ENCODE data around the gene AVPI1.
"Not testable (repeated sequence)": the region's sequence is repeated elsewhere in the genome, so short reads cannot be mapped to it uniquely, and the experiment has no call there.

The AVPI1 gene

GRCh38 chr10:97682042-97682441 lies 5.0 kb downstream of the AVPI1 start:
- DNase-seq, result no peak

DNA sequence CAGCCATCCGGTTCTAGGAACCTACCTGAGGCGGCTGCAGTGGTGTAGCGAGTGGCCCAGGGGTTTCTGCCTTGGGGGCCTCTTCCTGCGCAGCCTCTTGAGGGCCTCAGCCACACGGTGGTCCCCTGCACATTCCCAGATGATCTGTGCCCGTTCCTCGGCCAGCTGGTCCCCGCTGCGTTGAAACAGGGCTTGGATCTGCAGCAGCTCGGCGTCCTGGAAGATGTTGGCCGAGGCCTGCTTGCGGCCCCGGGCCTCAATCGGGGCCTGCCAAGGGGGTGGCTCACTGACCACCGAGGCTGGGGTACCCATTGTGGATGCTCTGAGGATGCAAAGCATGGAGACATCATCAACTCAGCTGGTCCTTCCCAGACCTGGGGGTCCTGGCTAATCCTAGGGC lies 7.4 kb downstream of the AVPI1 start:
- no peak for DNase-seq

- peak; percentile 8 for DNase-seq
These were observed 10.1 kb downstream of the AVPI1 start for GRCh38 chr10:97676770-97677581.

DNA sequence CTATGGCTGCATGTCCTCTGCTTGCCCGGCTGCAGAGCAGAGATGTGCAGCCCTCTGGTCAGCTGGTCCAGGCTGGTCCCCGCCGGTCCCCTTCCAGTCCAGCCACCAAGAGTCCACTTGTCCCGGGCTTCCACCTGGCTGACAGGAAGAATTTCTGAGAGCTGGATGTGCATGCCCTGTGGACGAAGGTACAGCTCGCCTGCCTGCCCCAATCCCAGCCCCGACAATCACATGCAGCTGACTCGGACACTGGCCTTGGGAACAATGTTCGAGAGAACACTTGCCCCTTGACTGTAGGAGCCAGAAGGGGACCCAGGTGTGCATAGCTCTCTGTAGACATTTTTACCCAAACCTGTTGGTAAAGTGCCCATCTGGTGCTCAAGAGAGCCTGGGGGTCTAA lies 11.8 kb downstream of the AVPI1 start:
- DNase-seq, result no peak

- DNase-seq, result no peak
These were observed 13.1 kb downstream of the AVPI1 start for GRCh38 chr10:97673736-97674525.

DNA sequence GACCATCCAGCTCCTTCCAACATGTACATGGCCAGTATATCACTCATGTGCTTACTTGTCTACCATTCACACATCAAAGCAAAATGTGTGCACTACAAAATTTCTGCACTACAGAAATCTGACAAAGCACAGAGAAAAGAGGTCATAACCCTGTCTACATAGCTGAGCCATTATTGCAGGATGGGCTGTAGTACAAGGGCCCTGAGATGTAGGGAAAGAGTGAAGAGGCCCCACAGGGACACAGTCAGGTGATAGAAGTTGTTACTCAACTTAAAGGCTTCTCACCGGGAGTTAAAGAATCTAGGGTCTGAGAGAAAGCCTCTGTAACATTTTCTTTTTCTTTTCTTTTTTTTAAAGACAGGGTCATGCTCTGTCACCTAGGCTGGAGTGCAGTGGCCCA lies 17.5 kb downstream of the AVPI1 start:
- DNase-seq, result no peak

- DNase-seq, result no peak
These were observed 19.6 kb downstream of the AVPI1 start for GRCh38 chr10:97667463-97667862.

DNA sequence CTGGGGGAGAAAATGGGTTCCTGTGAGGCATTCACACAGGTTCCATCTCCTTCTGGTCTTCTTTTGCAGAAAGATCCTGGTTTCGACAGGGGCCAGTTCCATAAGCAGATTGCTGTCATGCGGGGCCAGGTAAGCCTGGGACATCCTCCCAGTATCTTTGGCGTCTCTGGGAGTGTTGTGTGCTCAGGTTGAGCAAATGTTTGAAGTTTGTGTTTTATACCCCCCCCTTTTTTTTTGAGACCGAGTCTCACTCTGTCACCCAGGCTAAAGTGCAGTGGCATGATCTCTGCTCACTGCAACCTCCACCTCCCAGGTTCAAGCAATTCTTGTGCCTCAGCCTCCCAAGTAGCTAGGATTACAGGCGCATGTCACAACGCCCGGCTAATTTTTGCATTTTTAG lies 20.0 kb downstream of the AVPI1 start:
- DNase-seq, result no peak

DNA sequence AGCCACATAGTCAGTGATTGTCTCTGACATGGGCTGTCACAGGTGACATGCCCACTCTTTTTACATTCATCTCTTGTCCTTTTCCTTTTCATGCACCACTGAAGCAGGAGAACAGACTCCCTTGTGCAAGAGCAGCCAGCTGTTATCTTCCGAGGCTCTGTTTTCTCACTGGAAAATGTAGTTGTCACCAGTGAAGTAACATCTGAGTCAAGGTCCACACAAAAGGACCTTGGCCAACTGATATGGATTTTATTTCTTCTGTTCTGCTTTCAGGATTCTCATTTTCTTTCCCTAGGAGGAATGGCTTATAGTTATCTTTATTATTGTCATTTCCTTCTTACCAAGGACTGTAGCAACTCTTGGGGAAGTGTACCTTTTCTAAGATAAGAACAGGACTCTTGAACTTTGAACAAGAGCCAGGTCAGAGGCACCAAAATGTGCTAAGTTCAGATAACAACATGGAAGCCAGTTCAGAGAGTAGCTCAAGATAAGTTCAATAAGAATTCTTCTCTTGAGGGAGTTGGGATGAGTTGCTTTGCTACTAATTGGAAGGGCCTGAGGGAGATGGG lies 22.7 kb downstream of the AVPI1 start:
- no peak for DNase-seq

GRCh38 chr10:97659589-97659988 lies 27.5 kb downstream of the AVPI1 start:
- DNase-seq, result no peak

DNA sequence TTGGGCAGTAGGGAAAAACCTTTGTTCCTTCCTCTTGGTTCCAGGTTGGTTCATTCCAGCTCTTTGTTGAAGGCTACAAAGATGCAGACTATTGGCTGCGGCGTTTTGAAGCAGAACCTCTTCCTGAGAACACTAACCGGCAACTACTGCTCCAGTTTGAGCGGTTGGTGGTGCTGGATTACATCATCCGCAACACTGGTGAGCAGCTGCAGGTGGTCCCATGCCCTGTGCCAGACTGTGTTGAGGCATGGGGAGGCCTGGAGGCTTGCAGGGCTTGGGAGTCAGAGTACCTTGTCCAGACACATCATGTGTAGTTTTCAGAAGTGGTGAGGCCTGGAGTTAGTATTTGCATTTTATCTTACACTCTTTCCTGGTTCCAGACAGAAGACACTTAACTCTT lies 30.3 kb downstream of the AVPI1 start:
- no peak for DNase-seq

- no peak for DNase-seq
These were observed 35.3 kb downstream of the AVPI1 start for GRCh38 chr10:97651773-97652172.

DNA sequence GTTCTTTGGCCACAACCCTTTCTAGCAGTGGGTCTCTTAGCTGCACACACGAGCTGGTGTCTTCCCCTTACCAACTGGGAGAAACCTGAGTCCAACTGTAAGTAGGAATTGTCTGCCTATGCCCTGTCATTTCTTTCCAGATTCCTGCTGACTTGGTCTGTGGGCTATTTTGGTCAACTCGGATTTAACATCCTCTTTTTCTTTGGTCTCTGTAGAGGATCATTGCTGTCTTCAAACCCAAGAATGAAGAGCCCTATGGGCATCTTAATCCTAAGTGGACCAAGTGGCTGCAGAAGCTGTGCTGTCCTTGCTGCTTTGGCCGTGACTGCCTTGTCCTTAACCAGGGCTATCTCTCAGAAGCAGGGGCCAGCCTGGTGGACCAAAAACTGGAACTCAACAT lies 36.3 kb downstream of the AVPI1 start:
- DNase-seq, result no peak

DNA sequence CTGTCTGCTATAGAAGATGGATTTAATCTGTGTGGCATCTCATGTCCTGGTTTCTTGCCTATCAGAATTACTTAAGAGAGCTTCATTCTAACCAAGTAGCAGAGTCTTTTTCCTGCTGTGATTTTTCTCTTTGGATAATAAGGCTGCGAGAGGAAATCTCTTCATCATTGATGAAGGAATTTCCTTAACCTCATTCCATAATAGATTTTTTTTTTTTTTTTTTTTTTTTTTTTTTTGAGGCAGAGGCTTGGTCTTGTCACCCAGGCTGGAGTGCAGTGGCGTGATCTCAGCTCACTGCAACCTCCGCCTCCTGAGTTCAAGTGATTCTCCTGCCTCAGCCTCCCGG lies 37.7 kb downstream of the AVPI1 start:
- DNase-seq, result not testable (repeated sequence)

DNA sequence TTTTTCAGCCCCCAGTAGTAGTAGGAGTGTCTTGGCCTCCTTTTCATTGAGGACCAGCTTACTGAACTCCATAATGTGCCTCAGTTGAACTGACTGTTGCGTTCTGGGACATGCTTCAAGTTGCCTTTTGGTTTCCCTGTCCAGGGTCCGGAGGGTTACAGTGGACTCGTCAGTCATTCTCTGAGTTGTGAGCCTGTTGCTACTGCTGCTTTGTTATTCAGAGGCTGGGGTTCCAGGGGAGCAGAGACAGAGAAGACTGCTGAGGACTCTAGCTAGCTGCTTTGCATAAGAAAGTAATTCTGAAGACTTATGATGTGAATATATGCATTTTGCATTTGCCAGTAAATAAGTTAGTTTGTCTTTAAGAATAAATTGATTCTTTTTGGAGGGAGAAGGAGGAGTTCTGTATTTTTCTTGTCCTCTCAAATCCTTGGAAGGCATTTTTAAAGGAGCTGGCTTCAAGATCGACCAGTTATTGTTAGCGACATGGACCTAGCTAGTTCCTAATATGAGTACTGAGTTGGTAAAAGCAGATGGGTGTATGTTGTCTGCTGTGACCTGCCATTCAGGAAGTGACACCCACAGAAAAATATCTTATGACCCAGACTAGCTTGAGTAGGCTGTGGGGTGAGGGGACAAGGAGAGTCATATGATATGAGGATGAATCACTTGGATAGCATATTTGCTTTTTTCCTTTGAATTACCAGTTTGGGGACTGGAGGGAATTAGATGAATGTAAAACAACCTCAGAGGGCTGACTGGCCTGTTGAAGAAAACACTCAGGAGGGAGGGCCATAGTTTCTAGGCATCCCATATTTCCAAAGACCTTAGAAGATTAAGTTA lies 38.3 kb downstream of the AVPI1 start:
- no peak for DNase-seq

- DNase-seq, result no peak
These were observed 39.5 kb downstream of the AVPI1 start for GRCh38 chr10:97647556-97647955.

GRCh38 chr10:97644936-97645335 lies 42.1 kb downstream of the AVPI1 start:
- DNase-seq, result no peak

GRCh38 chr10:97643441-97643985 lies 43.5 kb downstream of the AVPI1 start:
- no peak for DNase-seq

DNA sequence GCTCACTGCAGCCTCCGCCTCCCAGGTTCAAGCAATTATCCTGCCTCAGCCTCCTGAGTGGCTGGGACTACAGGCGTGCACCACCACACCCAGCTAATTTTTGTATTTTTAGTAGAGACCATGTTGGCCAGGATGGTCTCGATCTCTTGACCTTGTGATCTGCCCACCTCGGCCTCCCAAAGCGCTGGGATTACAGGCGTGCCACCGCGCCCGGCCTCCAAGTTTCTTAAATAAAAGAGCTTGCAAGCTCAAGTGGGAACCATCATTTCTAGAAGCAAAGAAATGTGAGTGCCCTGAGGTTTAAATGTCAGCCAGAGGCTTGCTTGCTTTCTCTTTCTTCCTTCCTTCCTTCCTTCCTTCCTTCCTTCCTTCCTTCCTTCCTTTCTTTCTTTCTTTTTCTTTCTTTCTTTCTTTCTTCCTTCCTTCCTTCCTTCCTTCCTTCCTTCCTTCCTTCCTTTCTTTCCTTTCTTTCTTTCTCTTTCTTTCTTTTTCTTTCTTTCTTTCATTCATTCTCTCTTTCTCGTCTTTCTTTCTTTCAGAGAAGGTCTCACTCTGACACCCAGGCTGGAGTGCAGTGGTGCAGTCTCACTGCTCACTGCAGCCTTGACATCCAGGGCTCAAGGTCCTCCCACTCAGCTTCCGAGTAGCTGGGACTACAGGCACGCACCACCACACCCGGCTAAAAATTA lies 44.4 kb downstream of the AVPI1 start:
- DNase-seq, result not testable (repeated sequence)

DNA sequence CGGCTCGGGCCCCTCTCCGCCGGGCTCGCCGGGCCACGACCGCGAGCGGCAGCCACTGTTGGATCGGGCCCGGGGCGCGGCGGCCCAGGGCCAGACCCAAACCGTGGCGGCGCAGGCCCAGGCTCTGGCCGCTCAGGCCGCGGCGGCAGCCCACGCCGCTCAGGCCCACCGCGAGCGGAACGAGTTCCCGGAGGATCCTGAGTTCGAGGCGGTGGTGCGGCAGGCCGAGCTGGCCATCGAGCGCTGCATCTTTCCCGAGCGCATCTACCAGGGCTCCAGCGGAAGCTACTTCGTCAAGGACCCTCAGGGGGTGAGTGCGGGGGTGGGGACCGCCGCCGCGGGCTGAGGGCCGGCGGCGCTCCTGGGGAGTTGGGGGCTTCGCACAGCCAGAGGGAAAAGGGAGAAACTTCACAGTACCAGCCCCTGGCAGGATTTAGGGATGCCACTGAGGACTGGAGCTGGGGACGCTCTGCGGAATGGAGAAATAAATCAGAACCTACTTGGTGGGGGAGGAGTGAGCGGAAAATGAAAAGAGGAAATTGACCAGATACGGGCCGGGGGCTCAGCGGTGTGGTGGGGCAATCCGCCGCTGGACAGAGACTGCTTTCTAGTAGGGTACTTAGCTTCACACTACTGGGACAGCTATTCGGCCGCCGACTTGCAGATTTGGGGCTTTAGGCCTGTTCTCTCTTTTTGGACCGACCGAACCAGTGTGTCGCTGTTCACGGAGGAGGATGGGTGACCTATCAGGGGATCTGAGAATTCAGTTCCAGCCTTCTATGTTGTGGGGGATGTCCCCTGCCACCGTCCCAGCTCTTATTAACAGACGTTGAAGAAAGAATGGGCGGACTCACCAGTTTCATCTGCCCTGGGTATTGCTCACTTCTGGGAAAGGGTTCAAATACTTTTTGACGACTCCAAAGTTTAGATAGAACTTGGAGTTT lies 45.9 kb downstream of the AVPI1 start:
- DNase-seq, result no peak

All from DMS79 treated with DMSO at 0.1 percent for 48 hours (cell line).